AG04450 (cell line): ENCODE data around the gene MCU. TPM values are rescaled to one million over a fixed set of nuclear protein-coding genes. Genes with fewer than 3 reads are reported as not detected.

Experiments used
- CTCF ChIA-PET: fragments of 300-600, 350-600 bp; formaldehyde crosslinking; extraction: SDS; loops from one replicate; lab custom pipeline; 2022; ENCODE audit warnings: antibody characterized with exemption, inconsistent platforms; lab: Charles Lee
- POLR2A ChIA-PET: fragments of 350-600 bp; formaldehyde crosslinking; extraction: SDS; loops from one replicate; lab custom pipeline; 2021; ENCODE audit warnings: antibody characterized with exemption, inconsistent platforms; lab: Yijun Ruan, JAX
- DNase-seq: peaks from one replicate; pipeline ENCODE4 v3.0.0-alpha.2; 2011; ENCODE audit warnings: low read depth, low spot score
- H3K27ac ChIP-seq: one replicate; pipeline ENCODE4 v1.5.1; 2012; ENCODE audit warnings: low read depth, low read length, control low read depth
- H3K27me3 ChIP-seq: one replicate; pipeline ENCODE4 v1.6.0; 2012; ENCODE audit warnings: low read length; ENCODE audit not compliant: control insufficient read depth, insufficient read depth
- H3K4me3 ChIP-seq: 2 replicates; pipeline ENCODE4 v1.5.1; 2011; ENCODE audit warnings: mild to moderate bottlenecking, low read depth, low read length, control low read depth
- H3K9me3 ChIP-seq: 2 replicates; pipeline ENCODE4 v1.5.1; 2012; ENCODE audit warnings: low read length; ENCODE audit not compliant: control insufficient read depth, insufficient read depth
- CTCF ChIP-seq: IDR thresholded peaks from 2 replicates; pipeline ENCODE4 v1.5.1; 2011; ENCODE audit warnings: low read depth, low read length, control low read depth, inconsistent platforms
- polyA plus RNA-seq: library from polyadenylated mRNA; depleted of rRNA; stranded (reverse); fragments of >200 nt; gene quantifications from 2 replicates; pipeline ENCODE4 v1.2.3, GENCODE V29; 2011

Gene MCU
- polyA plus RNA-seq, 1 experiment: 104 TPM

- no peak for DNase-seq
- POLR2A ChIA-PET: no interaction called here
- H3K27ac ChIP-seq: no peak overlapping the region
Observed at GRCh38 chr10:72727130-72727529, 35.2 kb downstream of the MCU start.

GRCh38 chr10:72728462-72728861 lies 36.5 kb downstream of the MCU start:
- Histone ChIP-seq H3K9me3 (no peaks in the 10 kb centered on the region), H3K4me3 (no peak overlapping the region), H3K27ac (no peak overlapping the region), H3K27me3 (no peaks in the 10 kb centered on the region)
- TF ChIP-seq CTCF: no peak
- no peak for DNase-seq
- CTCF ChIA-PET: interaction anchor here (1.1 kb wide), 1 partner anchor 34 kb away, joined by 4 read pairs; no protein-coding TSS in a partner anchor
- POLR2A ChIA-PET: no interaction called here

More at GRCh38 chr10:72727130-72727529, 35.2 kb downstream of the MCU start:
- H3K9me3 ChIP-seq: no peaks in the 10 kb centered on the region
- H3K4me3 ChIP-seq: no peak overlapping the region
- no peaks in the 10 kb centered on the region for H3K27me3 ChIP-seq
- TF ChIP-seq CTCF: no peak
- CTCF ChIA-PET: no interaction called here

- Histone ChIP-seq H3K4me3 (no peak overlapping the region), H3K9me3 (no peaks in the 10 kb centered on the region), H3K27me3 (no peaks in the 10 kb centered on the region), H3K27ac (no peak overlapping the region)
- ChIA-PET POLR2A (no interaction called here), CTCF (interaction anchor here (0.7 to 1.1 kb wide), 3 partner anchors 9 to 101 kb away, joined by 4 read pairs; no protein-coding TSS in a partner anchor)
- DNase-seq: no peak
- TF ChIP-seq CTCF: no peak
Observed at GRCh38 chr10:72729528-72729927, 37.6 kb downstream of the MCU start.

GRCh38 chr10:72730479-72730878 lies 38.5 kb downstream of the MCU start:
- Histone ChIP-seq H3K4me3 (no peak overlapping the region), H3K27me3 (no peaks in the 10 kb centered on the region), H3K27ac (peak overlapping the region; percentile 47), H3K9me3 (no peaks in the 10 kb centered on the region)
- ChIA-PET POLR2A (interaction anchor here (1.1 to 1.2 kb wide), 2 partner anchors 10 to 34 kb away, joined by 4 read pairs; no protein-coding TSS in a partner anchor), CTCF (interaction anchor here (0.7 kb wide), 1 partner anchor 10 kb away, joined by 4 read pairs; no protein-coding TSS in a partner anchor)
- DNase-seq: no peak
- no peak for TF ChIP-seq CTCF

GRCh38 chr10:72731916-72732419 lies 40.0 kb downstream of the MCU start:
- ChIA-PET CTCF (interaction anchor here (0.6 kb wide), 1 partner anchor 666 kb away, joined by 3 read pairs; no protein-coding TSS in a partner anchor), POLR2A (no interaction called here)
- H3K27me3 ChIP-seq: no peaks in the 10 kb centered on the region

More at GRCh38 chr10:72731916-72732419, 40.0 kb downstream of the MCU start:
- Histone ChIP-seq H3K27ac (no peak overlapping the region), H3K4me3 (no peak overlapping the region), H3K9me3 (no peaks in the 10 kb centered on the region)
- no peak for DNase-seq
- no peak for TF ChIP-seq CTCF
